Measurements from ENCODE around the gene CENPA.

- no peak for TF ChIP-seq SRSF9 (IDR thresholded peaks at IDR 0.05; ENCODE audit: borderline replicate concordance, insufficient read depth, low read depth, low read length, poor library complexity, severe bottlenecking)
- no peak for TF ChIP-seq CEBPG (CRISPR knock-in tag; IDR thresholded peaks at IDR 0.05)
- no peak for TF ChIP-seq MAZ (IDR thresholded peaks at IDR 0.05; ENCODE audit: borderline replicate concordance, low read depth, low read length)
- TF ChIP-seq MAZ (CRISPR knock-in tag; IDR thresholded peaks at IDR 0.05; ENCODE audit: low read depth), result no peak
- TF ChIP-seq BRCA1 (CRISPR knock-in tag; IDR thresholded peaks at IDR 0.05), result no peak
- no peak for TF ChIP-seq SIX4 (CRISPR knock-in tag; IDR thresholded peaks at IDR 0.05)
- no peak for TF ChIP-seq CTCF (CRISPR knock-in tag; IDR thresholded peaks at IDR 0.05)
- no peak for TF ChIP-seq SP2 (CRISPR knock-in tag; IDR thresholded peaks at IDR 0.05)
Measured at GRCh38 chr2:26768759-26769088, 17.1 kb upstream of the CENPA start.

Measured in HepG2 (cell line).